ENCODE data around the gene AHCYL2. TPM values are rescaled to one million over a fixed set of nuclear protein-coding genes. Genes with fewer than 3 reads are reported as not detected.
"Not testable (repeated sequence)": the region's sequence is repeated elsewhere in the genome, so short reads cannot be mapped to it uniquely, and the experiment has no call there.

The AHCYL2 gene
- total RNA-seq, 2 experiments from 2014 or later: 16.4 to 17.1 TPM

GRCh38 chr7:129438839-129439651 is 214.2 kb downstream of the AHCYL2 start:
- H3K36me3 Mint-ChIP-seq: peaks cover 52% of the 10 kb centered on the region
- CTCF ChIA-PET: interaction anchor here (0.7 to 2.7 kb wide), 8 partner anchors 29 to 221 kb away, joined by 3 to 33 read pairs (median 10); no protein-coding TSS in a partner anchor
- no peaks in the 10 kb centered on the region for H3K27me3 Mint-ChIP-seq
- H3K4me1 Mint-ChIP-seq (ENCODE audit: low read depth): peaks cover 36% of the 10 kb centered on the region
- H3K9me3 Mint-ChIP-seq: no peaks in the 10 kb centered on the region
- intact Hi-C loops (cut with micrococcal nuclease): loop anchor here (1.0 to 10.0 kb wide), 5 partner anchors 32 to 746 kb away; no protein-coding TSS in a partner anchor
- peak overlapping the region; percentile 97 for H3K27ac Mint-ChIP-seq
- POLR2A ChIA-PET: interaction anchor here (0.5 to 1.5 kb wide), 6 partner anchors 9 to 513 kb away, joined by 3 to 14 read pairs (median 4); no protein-coding TSS in a partner anchor
- peak; percentile 79 for DNase-seq
- H3K4me3 Mint-ChIP-seq: peak overlapping the region; percentile 64

DNA sequence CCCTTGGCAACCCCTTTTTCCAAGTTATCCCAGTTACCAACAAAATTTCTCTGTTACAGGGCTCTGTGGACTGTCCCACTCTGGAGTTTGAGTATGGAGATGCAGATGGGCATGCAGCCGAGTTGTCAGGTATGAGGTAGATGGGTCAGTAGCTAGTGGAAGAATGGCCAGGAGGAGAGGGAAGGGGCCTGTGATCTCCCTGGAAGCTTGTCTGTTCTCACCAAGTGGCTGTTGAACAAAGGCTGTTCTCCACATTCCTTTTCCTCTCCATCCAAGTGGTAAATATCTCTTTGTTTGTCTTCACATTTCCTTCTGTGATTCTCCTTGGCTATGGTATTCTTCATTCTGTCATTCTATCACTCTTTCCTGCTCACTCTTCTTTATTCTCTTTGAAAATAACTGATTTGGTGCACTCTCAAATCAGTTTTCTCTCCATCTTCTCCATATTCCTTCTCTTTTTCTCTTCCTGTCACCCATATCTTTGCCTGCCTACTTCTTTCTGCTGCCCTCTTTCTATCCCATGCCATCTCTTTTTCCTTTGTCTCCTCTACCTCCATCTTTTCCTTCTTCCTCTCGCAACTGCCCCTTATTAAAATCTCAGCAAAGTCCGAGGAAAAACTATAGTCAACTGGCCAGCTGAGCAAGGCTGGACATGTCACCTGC is 215.3 kb downstream of the AHCYL2 start:
- H3K4me1 Mint-ChIP-seq (ENCODE audit: low read depth): peaks cover 36% of the 10 kb centered on the region
- no peaks in the 10 kb centered on the region for H3K27me3 Mint-ChIP-seq
- H3K9me3 Mint-ChIP-seq: no peaks in the 10 kb centered on the region
- DNase-seq: no peak
- peaks cover 61% of the 10 kb centered on the region for H3K36me3 Mint-ChIP-seq
- ChIA-PET POLR2A (interaction anchor here (0.5 to 1.4 kb wide), 3 partner anchors 8 to 512 kb away, joined by 3 to 6 read pairs (median 4); no protein-coding TSS in a partner anchor), CTCF (interaction anchor here (0.7 to 2.7 kb wide), 7 partner anchors 28 to 168 kb away, joined by 3 to 33 read pairs (median 11); no protein-coding TSS in a partner anchor)
- peak overlapping the region; percentile 43 for H3K4me3 Mint-ChIP-seq
- H3K27ac Mint-ChIP-seq: peak overlapping the region; percentile 97
- intact Hi-C loops (cut with micrococcal nuclease): loop anchor here (1.0 to 10.0 kb wide), 5 partner anchors 31 to 745 kb away; no protein-coding TSS in a partner anchor

- ChIA-PET POLR2A (no interaction called here), CTCF (interaction anchor here (1.4 to 1.7 kb wide), 2 partner anchors 28 to 76 kb away, joined by 4 read pairs; no protein-coding TSS in a partner anchor)
- no peaks in the 10 kb centered on the region for H3K27me3 Mint-ChIP-seq
- intact Hi-C loops (cut with micrococcal nuclease): no loop called here
- no peak overlapping the region for H3K4me3 Mint-ChIP-seq
- H3K4me1 Mint-ChIP-seq (ENCODE audit: low read depth): peaks cover 22% of the 10 kb centered on the region
- H3K9me3 Mint-ChIP-seq: peaks cover 6% of the 10 kb centered on the region
- DNase-seq: no peak
- H3K27ac Mint-ChIP-seq: no peak overlapping the region
- peaks cover 79% of the 10 kb centered on the region for H3K36me3 Mint-ChIP-seq
These were observed 218.8 kb downstream of the AHCYL2 start for GRCh38 chr7:129443612-129444011.

GRCh38 chr7:129444776-129445175 is 219.9 kb downstream of the AHCYL2 start:
- H3K4me1 Mint-ChIP-seq (ENCODE audit: low read depth): peaks cover 13% of the 10 kb centered on the region
- not testable (repeated sequence) for H3K27ac Mint-ChIP-seq

GRCh38 chr7:129446925-129447324 is 222.1 kb downstream of the AHCYL2 start:
- CTCF ChIA-PET; H3K4me3 Mint-ChIP-seq; intact Hi-C loops (cut with micrococcal nuclease); H3K4me1 Mint-ChIP-seq (ENCODE audit: low read depth); DNase-seq; H3K27me3 Mint-ChIP-seq; H3K27ac Mint-ChIP-seq: not testable (repeated sequence)
- POLR2A ChIA-PET: interaction anchor here (1.4 kb wide), 1 partner anchor 8 kb away, joined by 3 read pairs; no protein-coding TSS in a partner anchor
- H3K9me3 Mint-ChIP-seq: peaks cover 12% of the 10 kb centered on the region
- peaks cover 87% of the 10 kb centered on the region for H3K36me3 Mint-ChIP-seq

More at GRCh38 chr7:129444776-129445175, 219.9 kb downstream of the AHCYL2 start:
- POLR2A ChIA-PET; H3K4me3 Mint-ChIP-seq; intact Hi-C loops (cut with micrococcal nuclease); H3K27me3 Mint-ChIP-seq; DNase-seq: not testable (repeated sequence)
- Mint-ChIP-seq H3K9me3 (peaks cover 12% of the 10 kb centered on the region), H3K36me3 (peaks cover 87% of the 10 kb centered on the region)
- CTCF ChIA-PET: interaction anchor here (1.7 kb wide), 1 partner anchor 27 kb away, joined by 4 read pairs; no protein-coding TSS in a partner anchor

DNA sequence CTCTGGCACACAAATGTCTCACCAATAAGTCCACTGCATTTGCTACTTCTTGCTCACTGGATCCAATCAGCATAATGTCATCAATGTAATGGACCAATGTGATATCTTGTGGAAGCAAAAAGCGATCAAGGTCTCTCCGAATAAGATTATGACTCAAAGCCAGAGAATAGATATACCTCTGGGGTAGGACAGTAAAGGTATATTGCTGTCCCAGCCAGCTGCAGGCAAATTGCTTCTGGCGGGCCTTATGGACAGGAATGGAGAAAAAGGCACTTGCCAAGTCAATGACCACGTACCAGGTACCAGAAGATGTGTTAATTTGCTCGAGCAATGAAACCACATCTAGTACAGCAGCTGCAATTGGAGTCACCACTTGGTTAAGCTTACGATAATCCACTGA is 222.6 kb downstream of the AHCYL2 start:
- POLR2A ChIA-PET: interaction anchor here (1.4 kb wide), 1 partner anchor 8 kb away, joined by 3 read pairs; no protein-coding TSS in a partner anchor
- intact Hi-C loops (cut with micrococcal nuclease); DNase-seq; H3K27ac Mint-ChIP-seq; H3K27me3 Mint-ChIP-seq; CTCF ChIA-PET; H3K4me1 Mint-ChIP-seq (ENCODE audit: low read depth); H3K4me3 Mint-ChIP-seq: not testable (repeated sequence)
- peaks cover 12% of the 10 kb centered on the region for H3K9me3 Mint-ChIP-seq
- H3K36me3 Mint-ChIP-seq: peaks cover 86% of the 10 kb centered on the region

DNA sequence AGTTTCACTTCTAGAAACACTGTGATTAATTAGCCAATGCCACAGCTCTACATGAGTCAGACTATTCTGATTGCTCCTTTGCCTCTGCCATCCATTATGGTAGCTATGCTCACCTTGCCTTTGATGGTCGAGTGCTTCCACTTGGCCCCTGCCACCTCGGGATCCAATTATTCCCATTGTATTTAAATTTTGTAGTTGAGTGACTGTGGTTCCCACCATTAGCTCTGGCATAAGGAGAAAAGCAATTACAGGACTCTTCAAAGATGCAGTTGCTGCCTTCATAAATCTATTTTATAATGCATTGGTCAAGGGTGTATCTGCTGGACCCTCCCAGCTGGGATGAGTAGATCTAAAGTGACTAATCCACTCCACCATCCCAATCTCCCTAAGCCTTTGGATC is 223.8 kb downstream of the AHCYL2 start:
- H3K4me3 Mint-ChIP-seq; intact Hi-C loops (cut with micrococcal nuclease); DNase-seq; H3K27ac Mint-ChIP-seq; H3K4me1 Mint-ChIP-seq (ENCODE audit: low read depth); H3K27me3 Mint-ChIP-seq: not testable (repeated sequence)
- H3K36me3 Mint-ChIP-seq: peaks cover 90% of the 10 kb centered on the region
- CTCF ChIA-PET: interaction anchor here (1.2 kb wide), 1 partner anchor 81 kb away, joined by 3 read pairs; no protein-coding TSS in a partner anchor
- POLR2A ChIA-PET: interaction anchor here (1.3 kb wide), 1 partner anchor 81 kb away, joined by 3 read pairs; no protein-coding TSS in a partner anchor
- peaks cover 12% of the 10 kb centered on the region for H3K9me3 Mint-ChIP-seq

- peaks cover 2% of the 10 kb centered on the region for H3K4me1 Mint-ChIP-seq (ENCODE audit: low read depth)
- intact Hi-C loops (cut with micrococcal nuclease): no loop called here
- H3K27ac Mint-ChIP-seq: no peak overlapping the region
- CTCF ChIA-PET: no interaction called here
- peaks cover 12% of the 10 kb centered on the region for H3K9me3 Mint-ChIP-seq
- POLR2A ChIA-PET: no interaction called here
- peaks cover 87% of the 10 kb centered on the region for H3K36me3 Mint-ChIP-seq
- no peak overlapping the region for H3K4me3 Mint-ChIP-seq
- no peak for DNase-seq
- H3K27me3 Mint-ChIP-seq: no peaks in the 10 kb centered on the region
These were observed 225.5 kb downstream of the AHCYL2 start for GRCh38 chr7:129450295-129450694.

GRCh38 chr7:129452589-129453231 is 227.9 kb downstream of the AHCYL2 start:
- intact Hi-C loops (cut with micrococcal nuclease): no loop called here
- H3K36me3 Mint-ChIP-seq: peaks cover 75% of the 10 kb centered on the region
- H3K27ac Mint-ChIP-seq: no peak overlapping the region
- H3K4me1 Mint-ChIP-seq (ENCODE audit: low read depth): peaks cover 2% of the 10 kb centered on the region
- ChIA-PET CTCF (interaction anchor here (0.5 to 2.2 kb wide), 3 partner anchors 19 to 112 kb away, joined by 3 to 7 read pairs (median 4); no protein-coding TSS in a partner anchor), POLR2A (no interaction called here)
- H3K9me3 Mint-ChIP-seq: peaks cover 10% of the 10 kb centered on the region
- no peak for DNase-seq
- no peaks in the 10 kb centered on the region for H3K27me3 Mint-ChIP-seq
- no peak overlapping the region for H3K4me3 Mint-ChIP-seq

DNA sequence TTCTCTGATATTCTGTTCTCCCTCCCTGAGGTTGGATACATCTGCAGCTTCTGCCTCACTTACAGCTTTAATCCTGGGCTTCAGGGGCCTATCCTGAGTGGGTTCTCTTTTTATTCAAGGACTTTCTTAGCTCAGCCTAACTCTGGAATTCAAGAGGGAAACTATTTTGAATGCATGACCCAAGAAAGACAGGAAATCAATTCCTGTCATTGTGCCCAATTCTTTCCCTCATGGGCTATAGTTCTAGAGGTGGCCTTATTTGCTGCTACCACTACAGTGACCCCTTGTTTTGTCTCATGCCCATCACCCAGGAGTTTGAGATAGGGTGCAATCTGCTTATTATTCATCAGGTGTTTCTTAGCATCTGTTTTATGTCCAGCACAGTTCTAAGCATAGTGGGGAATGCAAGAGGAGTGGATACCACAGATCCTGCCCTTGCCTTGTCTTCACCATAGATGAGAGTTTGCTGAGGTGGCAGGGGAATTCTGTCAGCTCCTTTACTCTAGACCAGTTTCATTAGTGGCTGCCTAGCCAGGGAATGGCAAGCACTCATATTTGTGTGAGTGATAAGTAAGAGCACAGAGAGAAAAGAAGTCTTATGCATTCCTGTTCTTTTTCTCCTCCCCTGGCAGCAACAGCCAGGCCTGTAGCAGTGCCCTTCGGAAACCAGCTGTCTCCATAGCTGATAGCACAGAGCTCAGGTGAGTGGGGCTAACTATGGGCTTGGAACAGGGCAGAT is 228.8 kb downstream of the AHCYL2 start:
- Mint-ChIP-seq H3K27me3 (no peaks in the 10 kb centered on the region), H3K36me3 (peaks cover 65% of the 10 kb centered on the region)
- intact Hi-C loops (cut with micrococcal nuclease): no loop called here

DNA sequence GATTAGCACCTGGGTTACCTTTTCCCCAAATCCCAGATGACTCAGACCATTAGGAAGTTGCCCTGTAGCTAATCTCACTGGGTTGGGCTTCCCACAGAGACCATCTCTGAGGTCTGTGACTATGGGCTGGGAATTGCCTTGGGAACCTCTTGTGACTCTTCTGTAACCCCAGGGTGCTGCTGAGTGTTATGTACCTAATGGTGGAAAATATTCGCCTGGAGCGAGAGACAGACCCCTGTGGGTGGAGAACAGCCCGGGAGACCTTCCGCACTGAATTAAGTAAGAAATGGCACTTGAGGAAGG is 229.4 kb downstream of the AHCYL2 start:
- no peak for DNase-seq
- intact Hi-C loops (cut with micrococcal nuclease): no loop called here
- Mint-ChIP-seq H3K9me3 (no peaks in the 10 kb centered on the region), H3K4me3 (no peak overlapping the region), H3K4me1 (ENCODE audit: low read depth) (peaks cover 2% of the 10 kb centered on the region), H3K36me3 (peaks cover 60% of the 10 kb centered on the region), H3K27ac (no peak overlapping the region), H3K27me3 (no peaks in the 10 kb centered on the region)
- POLR2A ChIA-PET: no interaction called here
- CTCF ChIA-PET: interaction anchor here (1.6 to 2.2 kb wide), 2 partner anchors 17 to 87 kb away, joined by 4 to 7 read pairs; no protein-coding TSS in a partner anchor

More for the DNA sequence above, 228.8 kb downstream of the AHCYL2 start:
- Mint-ChIP-seq H3K9me3 (peaks cover 5% of the 10 kb centered on the region), H3K4me3 (no peak overlapping the region), H3K4me1 (ENCODE audit: low read depth) (peaks cover 2% of the 10 kb centered on the region), H3K27ac (no peak overlapping the region)
- DNase-seq: no peak
- CTCF ChIA-PET: interaction anchor here (0.5 to 2.2 kb wide), 3 partner anchors 18 to 113 kb away, joined by 3 to 7 read pairs (median 4); no protein-coding TSS in a partner anchor
- POLR2A ChIA-PET: no interaction called here

Data from activated CD4-positive, alpha-beta memory T cell treated with anti-CD3 and anti-CD28 coated beads for 36 hours (primary cell).